SK-N-SH treated with all-trans-retinoic acid at 6 μM for 48 hours (cell line): ENCODE measurements around the gene SKA1.
"Not testable (repeated sequence)": the region's sequence is repeated elsewhere in the genome, so short reads cannot be mapped to it uniquely, and the experiment has no call there.

Experiments
- ATAC-seq: fragments of 200-7000 bp; cut with Tn5 transposase; 3 replicates; pipeline ENCODE4 v1.9.1; 2020; ENCODE audit warnings: mild to moderate bottlenecking, moderate library complexity
- ARNTL ChIP-seq: fragments of 450-650 bp; formaldehyde crosslinking; IDR thresholded peaks from 2 replicates; pipeline ENCODE4 v1.5.0; 2020; ENCODE audit warnings: low read depth, mild to moderate bottlenecking, moderate library complexity, borderline replicate concordance
- BACH2 ChIP-seq: fragments of 250-450 bp; sonication (Bioruptor Pico); IDR thresholded peaks from 2 replicates; pipeline ENCODE4 v1.9.0; 2021; ENCODE audit warnings: mild to moderate bottlenecking, borderline replicate concordance
- CREB5 ChIP-seq: fragments of 250-450 bp; sonication (Bioruptor Pico); IDR thresholded peaks from 2 replicates; pipeline ENCODE4 v1.5.1; 2020; ENCODE audit warnings: low read depth, mild to moderate bottlenecking, moderate library complexity
- CSDC2 ChIP-seq: fragments of 250-450 bp; sonication (Bioruptor Pico); IDR thresholded peaks from 2 replicates; pipeline ENCODE4 v1.5.0; 2020; ENCODE audit warnings: mild to moderate bottlenecking, moderate library complexity
- CSRNP3 ChIP-seq: fragments of 250-450 bp; sonication (Bioruptor Pico); IDR thresholded peaks from 2 replicates; pipeline ENCODE4 v1.5.1; 2021; ENCODE audit warnings: mild to moderate bottlenecking, moderate library complexity
- ESRRG ChIP-seq: fragments of 250-450 bp; sonication (Bioruptor Pico); IDR thresholded peaks from 2 replicates; pipeline ENCODE4 v1.6.1; 2021; ENCODE audit warnings: mild to moderate bottlenecking
- GLIS3 ChIP-seq: fragments of 250-450 bp; sonication (Bioruptor Pico); IDR thresholded peaks from 2 replicates; pipeline ENCODE4 v1.5.0; 2020; ENCODE audit warnings: mild to moderate bottlenecking, moderate library complexity
- ISL1 ChIP-seq: fragments of 250-450 bp; sonication (Bioruptor Pico); IDR thresholded peaks from 2 replicates; pipeline ENCODE4 v2.1.2; 2022; ENCODE audit warnings: mild to moderate bottlenecking, moderate library complexity
- OSR1 ChIP-seq: fragments of 250-450 bp; sonication (Bioruptor Pico); IDR thresholded peaks from 2 replicates; pipeline ENCODE4 v1.8.0; 2022; ENCODE audit warnings: moderate library complexity, mild to moderate bottlenecking, inconsistent platforms
- PATZ1 ChIP-seq: fragments of 250-450 bp; sonication (Bioruptor Pico); IDR thresholded peaks from 2 replicates; pipeline ENCODE4 v1.8.0; 2020; ENCODE audit warnings: mild to moderate bottlenecking, moderate library complexity, borderline replicate concordance
- POU6F1 ChIP-seq: fragments of 250-450 bp; sonication (Bioruptor Pico); IDR thresholded peaks from 2 replicates; pipeline ENCODE4 v1.8.0; 2021; ENCODE audit warnings: low read depth, mild to moderate bottlenecking, moderate library complexity, borderline replicate concordance
- PPARA ChIP-seq: fragments of 250-450 bp; sonication (Bioruptor Pico); IDR thresholded peaks from 2 replicates; pipeline ENCODE4 v1.5.0; 2020; ENCODE audit warnings: mild to moderate bottlenecking, borderline replicate concordance
- RARB ChIP-seq: fragments of 250-450 bp; sonication (Bioruptor Pico); IDR thresholded peaks from 2 replicates; pipeline ENCODE4 v1.8.0; 2021; ENCODE audit warnings: mild to moderate bottlenecking, moderate library complexity
- TCF4 ChIP-seq: fragments of 250-450 bp; sonication (Bioruptor Pico); IDR thresholded peaks from 2 replicates; pipeline ENCODE4 v1.8.0; 2021; ENCODE audit warnings: mild to moderate bottlenecking, moderate library complexity, borderline replicate concordance
- TOX ChIP-seq: fragments of 250-450 bp; sonication (Bioruptor Pico); IDR thresholded peaks from 2 replicates; pipeline ENCODE4 v1.8.0; 2021; ENCODE audit warnings: mild to moderate bottlenecking, moderate library complexity, borderline replicate concordance
- TSHZ2 ChIP-seq: fragments of 250-450 bp; sonication (Bioruptor Pico); IDR thresholded peaks from 2 replicates; pipeline ENCODE4 v1.5.0; 2020; ENCODE audit warnings: mild to moderate bottlenecking, moderate library complexity
- ZC3H10 ChIP-seq: fragments of 250-450 bp; sonication (Bioruptor Pico); IDR thresholded peaks from 2 replicates; pipeline ENCODE4 v1.5.1; 2021; ENCODE audit warnings: mild to moderate bottlenecking, moderate library complexity
- ZFP3 ChIP-seq: fragments of 250-450 bp; sonication (Bioruptor Pico); IDR thresholded peaks from 2 replicates; pipeline ENCODE4 v1.5.0; 2020; ENCODE audit warnings: mild to moderate bottlenecking, moderate library complexity
- ZNF565 ChIP-seq: fragments of 450-650 bp; formaldehyde crosslinking; conservative IDR thresholded peaks from 2 replicates; pipeline ENCODE4 v1.5.0; 2020; ENCODE audit warnings: low read depth, mild to moderate bottlenecking, moderate library complexity
- ZNF70 ChIP-seq: fragments of 450-650 bp; formaldehyde crosslinking; IDR thresholded peaks from 2 replicates; pipeline ENCODE4 v1.5.0; 2020; ENCODE audit warnings: mild to moderate bottlenecking, moderate library complexity

SKA1 gene

GRCh38 chr18:50401295-50401694, 26.4 kb downstream of the SKA1 start:
- TF ChIP-seq TSHZ2 (CRISPR knock-in tag) = no peak
- ATAC-seq = no peak

- TF ChIP-seq TOX (CRISPR knock-in tag) (no peak), POU6F1 (CRISPR knock-in tag) (no peak), ZC3H10 (CRISPR knock-in tag) (no peak), TCF4 (CRISPR knock-in tag) (no peak), ISL1 (CRISPR knock-in tag) (no peak), ZNF565 (no peak), GLIS3 (CRISPR knock-in tag) (no peak), CSRNP3 (CRISPR knock-in tag) (no peak), PATZ1 (CRISPR knock-in tag) (no peak), ARNTL (CRISPR knock-in tag) (no peak), ZFP3 (CRISPR knock-in tag) (no peak), PPARA (CRISPR knock-in tag) (no peak), RARB (no peak), CSDC2 (CRISPR knock-in tag) (no peak), OSR1 (CRISPR knock-in tag) (no peak), ESRRG (no peak)
- ATAC-seq = no peak
Measured at GRCh38 chr18:50401888-50402287, 27.0 kb downstream of the SKA1 start.

GRCh38 chr18:50404752-50405581, 30.1 kb downstream of the SKA1 start:
- not testable (repeated sequence) for ATAC-seq

- TF ChIP-seq CREB5 (CRISPR knock-in tag) (no peak), ISL1 (CRISPR knock-in tag) (no peak), ZNF70 (CRISPR knock-in tag) (no peak), BACH2 (CRISPR knock-in tag) (no peak)
- ATAC-seq = no peak
Measured at GRCh38 chr18:50405582-50406271, 30.9 kb downstream of the SKA1 start.
